ENCODE results near the gene DLGAP5. TPM values are rescaled to one million over a fixed set of nuclear protein-coding genes. Genes with fewer than 3 reads are reported as not detected.

The DLGAP5 gene
- total and polyA plus RNA-seq, 2 of the 4 experiments (the other 2 are of a cell fraction) = 14.9 to 19.0 TPM

DNA sequence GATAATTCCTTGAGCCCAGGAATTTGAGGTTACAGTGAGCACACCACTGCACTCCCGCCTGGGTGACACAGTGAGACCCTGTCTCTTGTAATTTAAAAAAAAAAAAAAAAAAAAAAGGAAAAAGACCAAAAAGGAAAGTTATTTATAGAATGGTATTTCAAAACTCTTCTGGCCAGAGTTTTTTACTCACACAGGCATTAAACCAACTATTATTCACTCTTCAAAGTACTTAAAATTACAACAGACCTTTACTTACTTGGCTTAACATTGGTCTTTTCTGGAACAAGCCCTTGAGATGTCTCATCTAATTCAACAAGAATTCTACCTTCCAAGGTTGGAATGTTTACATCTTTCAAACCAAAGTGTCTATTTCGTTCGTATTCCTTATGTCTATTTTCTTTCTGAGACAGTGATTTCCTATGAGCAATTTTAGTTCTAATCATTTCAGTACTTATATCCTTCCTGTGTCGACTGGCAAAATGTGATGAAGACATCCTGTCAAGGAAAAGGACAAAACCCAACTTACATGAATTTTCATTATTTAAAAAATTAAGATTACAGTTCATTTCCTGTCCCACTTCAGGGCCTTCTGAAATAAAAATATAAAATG is 2.6 kb downstream of the DLGAP5 start:
- Histone ChIP-seq H4K20me1 (ENCODE audit: insufficient read depth, low read length) (no peaks in the 10 kb centered on the region), H3K14ac (replicated peaks; ENCODE audit: low read depth, low read length) (no peak overlapping the region), H2BK20ac (ENCODE audit: low read depth, low read length) (no peak overlapping the region), H3K4ac (ENCODE audit: low read depth, low read length) (no peak overlapping the region), H3K27ac (ENCODE audit: insufficient read depth, low read length) (no peak overlapping the region), H3K4me1 (ENCODE audit: control insufficient read depth, insufficient read depth, low read length) (no peaks in the 10 kb centered on the region), H3K9ac (ENCODE audit: low read depth, low read length) (no peak overlapping the region), H3K36me3 (ENCODE audit: control insufficient read depth, insufficient read depth, low read length) (0 out of 2 replicates have a peak, but pooled peaks cover 2% of the 10 kb centered on the region), H4K91ac (ENCODE audit: insufficient read depth, low read depth, low read length) (no peak overlapping the region), H3K27me3 (ENCODE audit: control insufficient read depth, insufficient read depth, low read length) (no peaks in the 10 kb centered on the region), H3K9me1 (ENCODE audit: insufficient read depth, low read length) (peaks cover 4% of the 10 kb centered on the region), H3K18ac (ENCODE audit: low read depth, low read length) (no peak overlapping the region), H3K4me3 (ENCODE audit: insufficient read depth, low read depth, low read length) (no peak overlapping the region), H2BK5ac (ENCODE audit: low read depth, low read length, poor library complexity, severe bottlenecking) (peak overlapping the region; percentile 17), H3K9me3 (ENCODE audit: control insufficient read depth, insufficient read depth, low read length) (no peaks in the 10 kb centered on the region), H2BK15ac (ENCODE audit: low read depth, low read length) (no peak overlapping the region), H3K79me1 (ENCODE audit: low read depth in 1 of 2, low read length in 2 of 2) (peaks cover 24 to 43% of the 10 kb centered on the region in 2 experiments), H3K4me2 (ENCODE audit: low read depth, low read length) (peak overlapping the region; percentile 56; the same call in 1 of the 2 replicates), H3K23ac (ENCODE audit: low read depth, low read length) (no peak overlapping the region), H4K8ac (ENCODE audit: low read depth in 2 of 2, low read length in 2 of 2) (no peak overlapping the region), H2BK120ac (ENCODE audit: low read depth, low read length) (no peak overlapping the region), H2AFZ (replicated peaks; ENCODE audit: low read length, poor library complexity) (no peak overlapping the region), H3K56ac (ENCODE audit: extremely low read depth, insufficient read depth, low read length) (no peak overlapping the region), H2AK9ac (replicated peaks; ENCODE audit: low read depth, low read length, poor library complexity) (no peak overlapping the region), H4K5ac (ENCODE audit: low read depth, low read length) (no peak overlapping the region), H2AK5ac (ENCODE audit: low read depth, low read length) (no peak overlapping the region)
- DNase-seq = peak; percentile 31
- ChIA-PET POLR2A (ENCODE audit: unreplicated experiment) (no interaction called here), CTCF (interaction anchor here (0.5 to 1.1 kb wide), 2 partner anchors 11 to 151 kb away, joined by 3 to 4 read pairs; no protein-coding TSS in a partner anchor)
- ATAC-seq (ENCODE audit: low read depth) = no peak
- dilution Hi-C loops (cut with HindIII; ENCODE audit: low sequenced_read_pairs, unreplicated experiment) = no loop called here
- TF ChIP-seq, protein P1, sequence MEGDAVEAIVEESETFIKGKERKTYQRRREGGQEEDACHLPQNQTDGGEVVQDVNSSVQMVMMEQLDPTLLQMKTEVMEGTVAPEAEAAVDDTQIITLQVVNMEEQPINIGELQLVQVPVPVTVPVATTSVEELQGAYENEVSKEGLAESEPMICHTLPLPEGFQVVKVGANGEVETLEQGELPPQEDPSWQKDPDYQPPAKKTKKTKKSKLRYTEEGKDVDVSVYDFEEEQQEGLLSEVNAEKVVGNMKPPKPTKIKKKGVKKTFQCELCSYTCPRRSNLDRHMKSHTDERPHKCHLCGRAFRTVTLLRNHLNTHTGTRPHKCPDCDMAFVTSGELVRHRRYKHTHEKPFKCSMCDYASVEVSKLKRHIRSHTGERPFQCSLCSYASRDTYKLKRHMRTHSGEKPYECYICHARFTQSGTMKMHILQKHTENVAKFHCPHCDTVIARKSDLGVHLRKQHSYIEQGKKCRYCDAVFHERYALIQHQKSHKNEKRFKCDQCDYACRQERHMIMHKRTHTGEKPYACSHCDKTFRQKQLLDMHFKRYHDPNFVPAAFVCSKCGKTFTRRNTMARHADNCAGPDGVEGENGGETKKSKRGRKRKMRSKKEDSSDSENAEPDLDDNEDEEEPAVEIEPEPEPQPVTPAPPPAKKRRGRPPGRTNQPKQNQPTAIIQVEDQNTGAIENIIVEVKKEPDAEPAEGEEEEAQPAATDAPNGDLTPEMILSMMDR (conservative IDR thresholded peaks at IDR 0.05; ENCODE audit: low read depth, low read length) = no peak
- no peak for TF ChIP-seq CEBPB (IDR thresholded peaks at IDR 0.05; ENCODE audit: low read depth, low read length)
- no peak for TF ChIP-seq RFX5 (IDR thresholded peaks at IDR 0.05; ENCODE audit: low read depth, low read length)
- no peak for TF ChIP-seq MAZ (IDR thresholded peaks at IDR 0.05; ENCODE audit: borderline replicate concordance, low read depth, low read length)
- no peak for TF ChIP-seq POLR2A (IDR thresholded peaks at IDR 0.05; ENCODE audit: low read depth, low read length)
- TF ChIP-seq BHLHE40 (IDR thresholded peaks at IDR 0.05; ENCODE audit: low read depth, low read length) = no peak
- TF ChIP-seq MXI1 (IDR thresholded peaks at IDR 0.05; ENCODE audit: borderline replicate concordance, low read depth, low read length) = no peak
- TF ChIP-seq RAD21 (IDR thresholded peaks at IDR 0.05; ENCODE audit: low read length) = no peak
- in situ Hi-C loops (cut with MboI; ENCODE audit: low sequenced_read_pairs) = no loop called here
- intact Hi-C loops (cut with micrococcal nuclease) = no loop called here
- WGBS, 2 experiments (ENCODE audit: extremely low coverage in 2 of 2, insufficient read length in 1 of 2) = no CpG with 5 or more reads among the region's 4 CpGs
- BruUV-seq (replicated peaks) = no TSS peak
